Vagina (tissue), 2 donors: ENCODE data around the gene IL36B. TPM values are rescaled to one million over a fixed set of nuclear protein-coding genes. Genes with fewer than 3 reads are reported as not detected.

Source experiments
- DNase-seq, 2 donors: peaks; one replicate each; pipeline ENCODE4 v3.0.0-alpha.2; 2017; ENCODE audit errors: extremely low spot score in 2 of 2
- H3K27ac ChIP-seq: fragments of 200-600 bp; sonication (generic); one replicate; pipeline ENCODE4 v1.5.1; 2019
- H3K27me3 ChIP-seq: fragments of 200-600 bp; sonication (generic); one replicate; pipeline ENCODE4 v1.5.1; 2019
- H3K36me3 ChIP-seq, 2 donors: fragments of 200-600 bp; sonication (generic); one replicate each; pipeline ENCODE4 v1.5.1; 2017 to 2019
- H3K4me1 ChIP-seq: fragments of 200-600 bp; sonication (generic); one replicate; pipeline ENCODE4 v1.5.1; 2019
- H3K4me3 ChIP-seq, 2 donors: fragments of 200-600 bp; sonication (generic); 1 replicate in 1 of 2; 2 replicates in 1 of 2; pipeline ENCODE4 v1.5.1; 2016 to 2019
- H3K9me3 ChIP-seq: fragments of 200-600 bp; sonication (generic); one replicate; pipeline ENCODE4 v1.5.1; 2019
- POLR2A ChIP-seq, 2 donors: fragments of 450-650 bp; IDR thresholded peaks; one replicate each; pipeline ENCODE4 v1.6.1; 2017; ENCODE audit warnings: antibody characterized with exemption in 2 of 2, mild to moderate bottlenecking in 2 of 2, moderate library complexity in 2 of 2
- POLR2AphosphoS5 ChIP-seq, 2 donors: sonication (generic); formaldehyde crosslinking; IDR thresholded peaks; one replicate each; pipeline ENCODE4 v1.9.0; 2017; ENCODE audit warnings: antibody characterized with exemption in 2 of 2, mild to moderate bottlenecking in 2 of 2, low read depth in 1 of 2; ENCODE audit not compliant: insufficient read depth in 1 of 2
- intact Hi-C: fragments of 100-400 bp; cut with DNase I; formaldehyde crosslinking; loops from one replicate; pipeline ENCODE4 v1.15.1; 2023
- total RNA-seq: library from RNA; depleted of rRNA; stranded (reverse); fragments of >200 nt; gene quantifications from one replicate; pipeline ENCODE4 v1.2.3, GENCODE V29; 2016
- TF ChIP-seq, protein P1 (sequence below), 3 experiments: fragments of 450-650 bp in 2 of 3; fragments of 200-600 bp in 1 of 3; sonication (generic) in 1 of 3; IDR thresholded peaks; one replicate each; pipeline ENCODE4 v1.5.1; 2017 to 2019; ENCODE audit warnings: antibody characterized with exemption in 3 of 3, mild to moderate bottlenecking in 2 of 3, moderate library complexity in 2 of 3

The IL36B gene
- total RNA-seq, 1 donor from 2014 or later = not detected

DNA sequence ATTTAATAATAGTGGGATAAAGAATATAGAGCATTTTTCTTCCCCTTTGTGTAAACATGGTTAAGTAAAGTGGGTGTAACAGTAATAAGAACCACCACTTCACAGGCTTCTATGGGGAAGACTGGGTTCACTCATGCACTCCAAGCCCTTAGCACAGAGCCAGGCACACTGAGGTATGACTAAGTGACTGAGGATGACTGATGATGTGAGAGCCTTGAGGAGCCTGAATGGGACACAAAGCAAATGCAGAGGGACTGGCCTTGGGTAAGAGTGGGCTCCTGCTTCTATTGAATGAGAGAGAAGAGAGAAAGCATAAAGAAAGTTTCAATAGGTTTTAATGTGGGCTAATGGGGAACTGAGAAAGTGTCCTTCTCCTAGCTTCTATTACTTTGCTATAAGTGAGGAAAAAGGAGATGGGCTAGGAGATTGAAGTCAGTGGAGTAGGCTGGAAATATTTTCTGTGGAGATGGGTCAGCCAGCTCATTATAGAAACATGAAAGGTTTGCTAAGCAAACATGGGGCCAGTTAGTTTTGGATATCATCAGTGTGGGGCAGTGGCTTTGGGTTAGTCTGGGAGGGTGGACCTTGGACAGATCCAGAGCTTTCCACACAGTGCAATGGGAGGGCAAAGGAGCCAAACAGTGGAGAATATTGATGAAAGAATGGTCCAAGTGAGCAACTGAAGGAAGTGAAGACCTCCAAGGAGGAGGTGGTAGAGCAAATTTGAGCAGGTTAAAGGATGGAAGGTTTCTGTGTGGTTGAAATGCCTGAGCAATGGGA lies 35.7 kb upstream of the IL36B start:
- intact Hi-C loops = no loop called here
- DNase-seq = peak in 1 of 2 donors; percentile 49
- Histone ChIP-seq H3K4me1 (no peaks in the 10 kb centered on the region), H3K4me3 (no peak overlapping the region), H3K36me3 (no peaks in the 10 kb centered on the region), H3K27me3 (no peaks in the 10 kb centered on the region), H3K9me3 (no peaks in the 10 kb centered on the region), H3K27ac (no peak overlapping the region)
- TF ChIP-seq POLR2AphosphoS5 (IDR thresholded peaks at IDR 0.05; ENCODE audit: insufficient read depth in 1 of 2, low read depth in 1 of 2) = no peak
- TF ChIP-seq, protein P1, sequence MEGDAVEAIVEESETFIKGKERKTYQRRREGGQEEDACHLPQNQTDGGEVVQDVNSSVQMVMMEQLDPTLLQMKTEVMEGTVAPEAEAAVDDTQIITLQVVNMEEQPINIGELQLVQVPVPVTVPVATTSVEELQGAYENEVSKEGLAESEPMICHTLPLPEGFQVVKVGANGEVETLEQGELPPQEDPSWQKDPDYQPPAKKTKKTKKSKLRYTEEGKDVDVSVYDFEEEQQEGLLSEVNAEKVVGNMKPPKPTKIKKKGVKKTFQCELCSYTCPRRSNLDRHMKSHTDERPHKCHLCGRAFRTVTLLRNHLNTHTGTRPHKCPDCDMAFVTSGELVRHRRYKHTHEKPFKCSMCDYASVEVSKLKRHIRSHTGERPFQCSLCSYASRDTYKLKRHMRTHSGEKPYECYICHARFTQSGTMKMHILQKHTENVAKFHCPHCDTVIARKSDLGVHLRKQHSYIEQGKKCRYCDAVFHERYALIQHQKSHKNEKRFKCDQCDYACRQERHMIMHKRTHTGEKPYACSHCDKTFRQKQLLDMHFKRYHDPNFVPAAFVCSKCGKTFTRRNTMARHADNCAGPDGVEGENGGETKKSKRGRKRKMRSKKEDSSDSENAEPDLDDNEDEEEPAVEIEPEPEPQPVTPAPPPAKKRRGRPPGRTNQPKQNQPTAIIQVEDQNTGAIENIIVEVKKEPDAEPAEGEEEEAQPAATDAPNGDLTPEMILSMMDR (IDR thresholded peaks at IDR 0.05) = no peak
- no peak for TF ChIP-seq POLR2A (IDR thresholded peaks at IDR 0.05)

DNA sequence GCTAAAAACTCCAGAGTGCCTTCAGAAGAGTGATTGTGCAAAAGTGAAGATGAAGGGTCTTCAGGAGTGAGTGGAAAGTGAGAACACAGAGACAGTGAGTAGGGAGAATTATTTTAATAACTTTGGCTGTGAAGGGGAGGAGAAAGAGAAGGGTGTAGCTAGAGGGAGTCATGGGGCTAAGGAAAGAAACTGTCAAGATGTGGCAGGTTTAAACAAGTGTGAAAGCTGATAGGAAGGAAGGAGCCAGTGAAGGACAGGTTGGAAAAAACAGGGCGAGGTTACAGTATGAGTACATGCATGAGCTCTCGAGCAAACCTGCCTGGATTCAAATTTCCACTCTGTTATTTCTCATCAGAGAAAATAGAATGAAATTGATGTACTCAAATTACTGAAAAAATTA lies 32.9 kb upstream of the IL36B start:
- no peak overlapping the region for H3K27ac ChIP-seq
- peak in 1 of 2 donors; percentile 41 for TF ChIP-seq POLR2AphosphoS5 (IDR thresholded peaks at IDR 0.05; ENCODE audit: insufficient read depth in 1 of 2, low read depth in 1 of 2)
- TF ChIP-seq POLR2A (IDR thresholded peaks at IDR 0.05) = no peak
- TF ChIP-seq, protein P1 (IDR thresholded peaks at IDR 0.05) = no peak
- no peaks in the 10 kb centered on the region for H3K27me3 ChIP-seq
- no peak for DNase-seq
- no peak overlapping the region for H3K4me3 ChIP-seq
- H3K4me1 ChIP-seq = no peaks in the 10 kb centered on the region
- intact Hi-C loops = no loop called here
- no peaks in the 10 kb centered on the region for H3K36me3 ChIP-seq
- H3K9me3 ChIP-seq = no peaks in the 10 kb centered on the region

DNA sequence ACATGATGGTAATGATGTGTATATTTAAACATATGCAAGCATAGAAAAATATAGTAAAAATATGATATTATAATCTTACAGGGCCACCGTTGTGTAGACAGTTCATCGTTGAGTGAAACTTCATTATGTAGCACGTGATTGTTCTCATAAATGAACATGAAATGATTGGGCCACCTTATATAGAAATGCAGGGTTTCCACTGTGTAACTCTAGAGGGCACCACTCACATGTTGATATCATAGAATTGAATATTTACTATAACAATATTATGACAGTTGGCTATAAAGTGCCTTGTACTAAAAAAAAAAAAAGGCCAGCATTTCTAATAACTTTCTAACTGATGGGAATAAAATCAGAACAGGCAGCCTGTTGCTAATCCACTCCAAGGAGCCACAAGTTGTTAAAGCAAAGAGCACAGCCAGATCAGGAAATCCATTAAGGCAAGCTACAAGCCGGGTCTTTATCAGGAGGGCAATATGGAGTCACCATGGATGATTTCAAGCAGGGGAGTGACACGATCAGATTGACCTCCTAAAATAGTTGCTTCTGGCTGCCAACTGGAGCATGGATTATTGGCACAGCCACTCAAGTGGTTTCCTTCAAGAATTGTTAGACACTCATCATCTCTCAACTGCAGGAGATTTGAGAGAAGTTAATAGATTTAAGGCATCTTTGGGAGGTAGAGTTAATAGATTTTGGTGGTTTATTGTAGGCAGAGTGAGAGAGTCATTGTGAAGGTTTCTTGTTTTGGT lies 31.8 kb upstream of the IL36B start:
- Histone ChIP-seq H3K27me3 (no peaks in the 10 kb centered on the region), H3K4me3 (no peak overlapping the region), H3K36me3 (no peaks in the 10 kb centered on the region), H3K4me1 (no peaks in the 10 kb centered on the region), H3K9me3 (no peaks in the 10 kb centered on the region), H3K27ac (no peak overlapping the region)
- intact Hi-C loops = no loop called here
- no peak for DNase-seq
- TF ChIP-seq, protein P1 (IDR thresholded peaks at IDR 0.05) = peak in 1 of 3 experiments; percentile 11
- TF ChIP-seq POLR2AphosphoS5 (IDR thresholded peaks at IDR 0.05; ENCODE audit: insufficient read depth in 1 of 2, low read depth in 1 of 2) (peak in 1 of 2 donors; percentile 24), POLR2A (IDR thresholded peaks at IDR 0.05) (no peak)

DNA sequence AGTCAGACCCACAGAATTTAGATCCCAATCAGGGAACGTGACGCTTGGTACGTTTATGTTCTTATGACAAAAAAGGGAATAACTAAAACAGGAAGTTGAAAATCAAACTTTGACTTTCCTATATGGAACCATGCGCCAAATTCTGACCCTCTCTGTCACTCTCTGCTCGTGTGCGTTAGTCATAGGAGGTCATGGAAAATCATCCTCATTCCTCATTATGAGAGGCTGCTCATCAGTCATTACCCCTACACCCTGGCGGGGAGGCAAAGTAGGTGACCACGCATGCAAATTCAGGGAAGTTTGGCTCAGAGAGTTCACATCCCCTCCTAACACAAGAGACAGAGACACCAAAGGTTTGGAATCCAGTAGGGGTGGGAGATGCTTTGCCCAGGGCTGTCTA lies 30.6 kb upstream of the IL36B start:
- TF ChIP-seq POLR2A (IDR thresholded peaks at IDR 0.05) (no peak), POLR2AphosphoS5 (IDR thresholded peaks at IDR 0.05; ENCODE audit: insufficient read depth in 1 of 2, low read depth in 1 of 2) (no peak)
- TF ChIP-seq, protein P1 (IDR thresholded peaks at IDR 0.05) = no peak
- no peaks in the 10 kb centered on the region for H3K27me3 ChIP-seq
- intact Hi-C loops = no loop called here
- H3K4me3 ChIP-seq = no peak overlapping the region
- DNase-seq = no peak
- H3K4me1 ChIP-seq = no peaks in the 10 kb centered on the region
- no peaks in the 10 kb centered on the region for H3K36me3 ChIP-seq
- no peaks in the 10 kb centered on the region for H3K9me3 ChIP-seq
- no peak overlapping the region for H3K27ac ChIP-seq
